ENCODE measurements around the gene RILPL1.
"Not testable (repeated sequence)": the region's sequence is repeated elsewhere in the genome, so short reads cannot be mapped to it uniquely, and the experiment has no call there.

RILPL1 gene, protein sequence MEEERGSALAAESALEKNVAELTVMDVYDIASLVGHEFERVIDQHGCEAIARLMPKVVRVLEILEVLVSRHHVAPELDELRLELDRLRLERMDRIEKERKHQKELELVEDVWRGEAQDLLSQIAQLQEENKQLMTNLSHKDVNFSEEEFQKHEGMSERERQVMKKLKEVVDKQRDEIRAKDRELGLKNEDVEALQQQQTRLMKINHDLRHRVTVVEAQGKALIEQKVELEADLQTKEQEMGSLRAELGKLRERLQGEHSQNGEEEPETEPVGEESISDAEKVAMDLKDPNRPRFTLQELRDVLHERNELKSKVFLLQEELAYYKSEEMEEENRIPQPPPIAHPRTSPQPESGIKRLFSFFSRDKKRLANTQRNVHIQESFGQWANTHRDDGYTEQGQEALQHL

DNA sequence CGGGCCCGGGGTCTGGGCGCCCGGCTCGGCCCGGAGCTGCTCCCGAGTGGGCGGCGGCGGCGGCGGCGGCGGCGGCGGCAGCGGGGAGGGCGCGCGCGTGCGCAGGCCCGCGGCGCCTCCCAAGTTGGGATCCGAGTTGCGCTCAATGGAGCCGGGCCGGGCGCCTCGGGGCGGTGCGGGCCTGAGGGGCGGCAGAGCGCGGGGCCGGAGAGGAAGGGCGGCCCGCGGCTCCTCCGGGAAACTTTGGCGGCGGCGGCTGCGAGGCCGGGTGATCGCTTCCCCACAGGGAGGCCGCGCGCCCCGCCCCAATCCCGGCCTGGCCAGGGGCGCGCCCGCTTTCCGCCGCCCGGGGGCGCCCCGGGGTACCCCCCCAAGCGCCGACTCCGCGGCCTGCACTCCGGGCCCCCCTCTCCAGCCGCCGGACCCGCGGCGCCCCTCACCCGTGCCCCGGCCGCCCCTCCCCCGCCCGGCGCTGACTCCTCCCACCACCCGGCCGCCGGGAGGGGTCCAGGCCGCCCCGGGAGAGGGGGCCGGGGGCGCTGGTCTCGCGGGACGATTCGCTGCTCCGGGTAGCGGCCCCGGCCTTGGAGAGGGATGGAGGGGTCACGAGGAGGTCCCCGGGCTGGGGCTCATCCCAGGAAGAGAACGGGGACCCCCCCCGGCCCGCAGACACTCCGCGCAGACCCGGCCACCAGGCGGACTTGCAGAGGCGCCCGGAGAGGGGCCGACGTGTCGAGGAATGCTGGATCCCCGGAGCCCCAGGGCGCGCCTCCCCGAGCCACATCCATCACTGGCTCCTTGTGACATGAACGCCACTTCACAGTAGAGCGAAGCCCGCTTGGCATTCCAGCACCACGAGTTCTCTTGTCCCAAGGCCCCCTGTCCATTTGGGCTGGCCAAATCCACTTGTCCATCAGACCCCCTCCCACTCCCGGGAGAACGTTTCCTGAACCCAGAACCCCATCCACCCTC is at the start of gene RILPL1:
Gene RILPL1, minus strand, starts transcription at position 48 of the 972 bp plus-strand sequence. CDS start 237 bp downstream, outside the sequence.
- DNase-seq (ENCODE audit: low read depth), result no peak

GRCh38 chr12:123580772-123581171 is 47.3 kb upstream of the RILPL1 start:
- DNase-seq (ENCODE audit: low read depth), result no peak

DNA sequence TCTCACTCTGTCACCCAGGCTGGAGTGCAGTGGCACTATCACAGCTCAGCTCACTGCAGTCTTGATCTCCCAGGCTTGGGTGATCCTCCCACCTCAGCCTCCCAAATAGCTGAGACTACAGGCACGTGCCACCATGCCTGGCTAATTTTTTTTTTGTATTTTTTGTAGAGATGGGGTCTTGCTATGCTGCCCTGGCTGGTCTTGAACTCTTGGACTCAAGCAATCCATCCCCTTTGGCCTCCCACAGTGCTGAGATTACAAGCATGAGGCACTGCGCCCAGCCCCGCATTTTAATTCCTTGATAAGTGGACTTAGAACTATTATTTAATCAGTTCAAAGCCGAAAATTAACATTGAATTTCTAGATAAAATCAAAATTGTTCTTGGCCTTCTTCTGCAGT is 45.3 kb upstream of the RILPL1 start:
- not testable (repeated sequence) for DNase-seq (ENCODE audit: low read depth)

DNA sequence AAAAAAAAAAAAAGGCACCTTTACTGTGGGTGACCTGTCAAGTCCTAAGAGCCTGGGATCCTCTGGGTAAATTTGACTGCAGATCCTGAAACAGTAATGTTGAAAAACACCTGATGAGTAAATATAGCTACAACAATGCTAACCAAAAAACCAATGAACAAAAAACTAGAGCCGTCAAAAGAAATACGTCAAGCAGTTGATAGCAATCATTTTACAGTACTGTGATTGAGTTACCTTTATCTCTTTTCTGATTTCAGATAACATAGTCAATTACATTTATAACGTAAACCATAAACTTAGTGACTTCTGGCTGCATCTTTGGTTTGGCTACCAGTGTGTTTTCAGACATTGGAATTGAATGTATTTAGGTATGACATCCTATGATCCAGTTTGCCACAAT is 44.7 kb upstream of the RILPL1 start:
- DNase-seq (ENCODE audit: low read depth), result no peak

GRCh38 chr12:123576611-123577010 is 43.1 kb upstream of the RILPL1 start:
- DNase-seq (ENCODE audit: low read depth), result no peak

GRCh38 chr12:123573870-123574269 is 40.4 kb upstream of the RILPL1 start:
- DNase-seq (ENCODE audit: low read depth), result no peak

DNA sequence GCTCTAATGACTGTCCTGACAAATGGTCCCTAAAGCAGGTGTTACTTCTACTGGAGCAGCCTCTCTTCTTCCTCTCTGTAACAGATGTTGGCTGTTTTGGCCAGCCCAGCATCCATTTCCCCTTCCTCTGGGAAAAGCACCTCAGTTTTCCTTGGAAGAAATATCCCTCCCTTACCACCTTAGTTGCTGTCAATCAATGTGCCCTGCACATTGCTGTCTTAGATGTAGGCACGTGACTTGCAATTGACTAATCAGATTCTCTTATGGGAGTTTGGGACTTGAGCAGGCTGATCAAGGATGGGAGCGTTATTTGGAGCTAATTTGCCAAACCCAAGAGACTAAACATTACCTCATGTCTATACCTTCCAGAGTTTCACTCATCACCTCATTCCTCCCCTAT is 38.9 kb upstream of the RILPL1 start:
- DNase-seq (ENCODE audit: low read depth), result no peak

GRCh38 chr12:123571343-123571813 is 37.9 kb upstream of the RILPL1 start:
- DNase-seq (ENCODE audit: low read depth), result no peak

GRCh38 chr12:123559468-123559867 is 25.9 kb upstream of the RILPL1 start:
- DNase-seq (ENCODE audit: low read depth), result no peak

- DNase-seq (ENCODE audit: low read depth), result not testable (repeated sequence)
Observed at GRCh38 chr12:123558487-123558886, 25.0 kb upstream of the RILPL1 start.

GRCh38 chr12:123554843-123555242 is 21.3 kb upstream of the RILPL1 start:
- DNase-seq (ENCODE audit: low read depth), result not testable (repeated sequence)

DNA sequence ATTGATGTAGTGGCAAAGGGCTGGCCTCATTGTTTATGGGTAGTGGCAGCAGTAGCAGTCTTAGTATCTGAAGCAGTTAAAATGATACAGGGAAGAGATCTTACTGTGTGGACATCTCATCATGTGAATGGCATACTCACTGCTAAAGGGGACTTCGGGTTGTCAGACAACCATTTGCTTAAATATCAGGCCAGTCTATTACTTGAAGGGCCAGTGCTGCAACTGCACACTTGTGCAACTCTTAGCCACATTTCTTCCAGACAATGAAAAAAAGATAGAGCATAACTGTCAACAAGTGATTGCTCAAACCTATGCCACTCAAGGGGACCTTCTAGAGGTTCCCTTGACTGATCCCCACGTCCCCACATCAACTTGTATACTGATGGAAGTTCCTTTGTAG is 20.6 kb upstream of the RILPL1 start:
- not testable (repeated sequence) for DNase-seq (ENCODE audit: low read depth)

DNA sequence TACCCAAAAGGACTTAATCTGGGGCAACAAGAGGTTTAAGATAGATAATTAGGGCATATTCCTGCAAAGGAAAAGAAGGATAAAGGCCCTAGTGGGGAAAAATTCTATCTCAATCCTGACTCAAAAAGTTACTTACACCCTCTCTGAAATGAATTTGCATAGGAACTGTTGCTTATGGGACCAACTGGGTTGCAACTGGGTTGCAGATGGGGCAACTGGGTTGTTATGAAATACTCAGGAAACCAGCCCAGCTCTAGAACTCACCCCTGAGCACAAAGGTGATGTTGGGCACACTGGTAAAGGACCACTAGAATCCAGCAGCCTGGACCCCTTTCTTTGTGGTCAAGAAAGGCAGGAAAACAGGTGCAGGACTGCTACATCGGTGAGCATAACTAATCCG is 17.2 kb upstream of the RILPL1 start:
- no peak for DNase-seq (ENCODE audit: low read depth)

DNA sequence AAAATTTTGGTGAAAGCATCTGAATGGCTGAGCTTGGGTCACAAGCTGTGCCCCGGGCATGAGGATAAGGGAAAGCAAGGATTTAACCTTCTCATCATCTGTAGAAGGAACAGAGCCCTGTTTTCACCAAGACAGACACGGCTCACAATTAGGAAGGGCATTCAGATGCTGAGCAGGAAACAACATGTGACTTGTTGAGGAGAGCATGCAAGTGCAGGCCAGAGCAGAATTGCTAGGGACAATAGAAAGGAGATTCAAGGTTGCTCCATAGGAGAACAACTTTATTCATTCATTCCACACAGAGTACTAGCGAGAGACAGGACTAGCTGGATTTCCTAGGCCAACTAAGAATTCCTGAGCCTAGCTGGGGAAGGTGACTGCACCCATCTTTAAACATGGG is 14.6 kb upstream of the RILPL1 start:
- DNase-seq (ENCODE audit: low read depth), result no peak

- DNase-seq (ENCODE audit: low read depth), result no peak
Observed at GRCh38 chr12:123546281-123546680, 12.8 kb upstream of the RILPL1 start.

GRCh38 chr12:123543541-123543940 is 10.0 kb upstream of the RILPL1 start:
- no peak for DNase-seq (ENCODE audit: low read depth)

DNA sequence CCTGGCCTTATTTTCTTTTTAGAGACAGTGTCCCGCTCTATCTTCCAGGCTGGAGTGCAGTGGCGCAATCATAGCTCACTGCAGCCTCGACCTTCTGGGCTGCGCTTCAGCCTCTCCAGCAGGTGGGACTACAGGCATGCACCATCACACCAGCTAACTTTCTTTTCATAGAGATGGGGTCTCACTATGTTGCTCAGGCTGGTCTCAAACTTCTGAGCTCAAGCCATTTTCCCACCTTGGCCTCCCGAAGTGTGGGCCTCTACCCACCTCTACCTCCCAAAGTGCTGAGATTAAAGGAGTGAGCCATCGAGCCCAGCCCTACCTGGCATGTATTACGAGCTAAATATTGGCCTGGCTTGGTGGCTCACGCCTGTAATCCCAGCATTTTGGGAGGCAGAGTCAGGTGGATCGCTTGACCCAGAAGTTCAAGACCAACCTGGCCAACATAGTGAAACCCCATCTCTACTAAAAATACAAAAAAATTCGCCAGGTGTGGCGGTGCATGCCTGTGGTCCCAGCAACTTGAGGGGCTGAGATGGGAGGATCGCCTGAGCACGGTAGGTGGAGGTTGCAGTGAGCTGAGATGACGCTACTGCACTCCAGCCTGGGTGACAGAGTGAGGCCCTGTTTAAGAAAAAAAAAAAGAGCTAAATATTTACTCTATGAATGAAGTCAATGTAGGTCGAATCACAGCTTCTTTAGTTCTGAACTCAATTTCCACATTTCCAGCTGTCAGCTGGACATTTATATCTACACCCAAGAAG is 7.6 kb upstream of the RILPL1 start:
- no peak for DNase-seq (ENCODE audit: low read depth)

DNA sequence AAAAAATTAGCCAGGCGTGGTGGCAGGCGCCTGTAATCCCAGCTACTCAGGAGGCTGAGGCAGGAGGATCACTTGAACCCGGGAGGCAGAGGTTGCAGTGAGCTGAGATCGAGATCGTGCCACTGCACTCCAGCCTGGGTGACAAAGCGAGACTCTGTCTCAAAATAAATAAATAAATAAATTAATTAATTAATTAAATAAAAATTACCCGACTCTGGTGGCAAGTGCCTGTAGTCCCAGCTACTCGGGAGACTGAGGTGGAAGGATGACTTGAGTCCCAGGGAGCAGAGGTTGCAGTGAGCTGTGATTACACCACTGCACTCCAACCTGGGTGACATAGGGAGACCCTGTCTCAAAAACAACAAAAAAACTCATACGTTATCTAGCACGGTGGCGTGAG is 2.4 kb upstream of the RILPL1 start:
- DNase-seq (ENCODE audit: low read depth), result not testable (repeated sequence)

- DNase-seq (ENCODE audit: low read depth), result no peak
Observed at GRCh38 chr12:123532808-123533649, 490 bp downstream of the RILPL1 start.

DNA sequence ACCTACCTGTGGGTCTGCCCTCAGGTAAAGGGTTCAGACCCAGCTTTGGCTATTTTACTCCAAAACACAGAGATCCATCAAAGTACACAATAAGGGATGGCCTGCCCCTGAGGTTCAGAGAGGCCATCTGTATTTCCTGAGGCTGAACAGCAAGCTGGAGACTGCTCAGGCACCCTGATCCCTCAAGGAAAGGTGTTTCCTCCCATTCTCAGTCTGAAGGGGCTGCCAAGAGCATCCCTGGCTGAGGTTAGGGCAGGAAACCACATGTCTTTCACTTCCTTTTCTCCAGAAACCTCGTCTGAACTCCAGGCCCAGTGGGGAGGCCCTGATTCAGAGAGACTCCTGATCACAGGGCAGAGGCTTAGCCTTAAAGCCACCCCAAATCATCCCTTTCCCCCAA is 1.5 kb downstream of the RILPL1 start:
- no peak for DNase-seq (ENCODE audit: low read depth)

- DNase-seq (ENCODE audit: low read depth), result no peak
Observed at GRCh38 chr12:123531091-123531490, 2.4 kb downstream of the RILPL1 start.

Measured in non-pigmented ciliary epithelial cell (primary cell).